GM21717 (cell line): ENCODE data around the gene ZDHHC11.
"Not testable (repeated sequence)": the region's sequence is repeated elsewhere in the genome, so short reads cannot be mapped to it uniquely, and the experiment has no call there.

Experiments used
- ATAC-seq: cut with Tn5 transposase; IDR thresholded peaks from one replicate; pipeline ENCODE4 v1.9.1; 2021; ENCODE audit warnings: mild to moderate bottlenecking, moderate library complexity; ENCODE audit not compliant: unreplicated experiment

Gene ZDHHC11

DNA sequence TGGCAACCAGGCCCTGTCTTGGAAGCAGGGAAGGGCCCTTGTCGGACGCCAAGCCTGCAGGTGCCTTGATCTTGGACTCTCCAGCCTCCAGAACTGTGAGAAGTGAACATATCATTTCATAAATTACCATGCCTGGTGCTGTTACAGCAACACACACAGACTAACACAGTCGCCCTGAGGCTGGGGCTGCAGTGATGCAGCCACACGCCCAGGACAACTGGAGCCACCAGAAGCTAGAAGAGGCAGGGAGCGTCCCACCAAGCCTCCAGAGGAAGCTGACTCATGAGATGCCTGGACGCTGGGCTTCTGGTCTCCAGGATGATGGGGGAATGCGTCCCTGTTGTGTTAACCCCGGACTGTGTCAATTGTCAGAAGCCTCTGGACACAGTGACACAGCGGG is 71.8 kb downstream of the ZDHHC11 start:
- not testable (repeated sequence) for ATAC-seq

DNA sequence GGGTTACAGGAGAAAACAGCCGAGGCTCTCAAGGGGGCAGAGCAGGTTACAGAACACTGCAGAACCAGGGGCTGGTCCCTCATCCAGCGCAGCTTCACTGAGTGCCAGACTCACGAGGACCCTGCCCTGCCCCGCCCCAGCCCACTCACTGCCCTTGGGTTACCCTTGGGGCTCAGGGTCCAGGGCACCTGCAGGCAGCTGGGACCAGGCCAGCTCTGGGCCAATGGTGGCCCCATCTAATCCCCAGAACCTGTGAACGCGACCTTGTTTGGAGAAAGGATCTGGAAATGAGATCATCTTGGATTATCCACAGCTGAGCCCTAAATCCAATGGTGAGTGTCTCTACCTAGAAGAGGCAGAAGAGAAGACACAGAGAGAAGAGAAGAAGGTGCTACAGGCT is 72.4 kb downstream of the ZDHHC11 start:
- ATAC-seq, result not testable (repeated sequence)

DNA sequence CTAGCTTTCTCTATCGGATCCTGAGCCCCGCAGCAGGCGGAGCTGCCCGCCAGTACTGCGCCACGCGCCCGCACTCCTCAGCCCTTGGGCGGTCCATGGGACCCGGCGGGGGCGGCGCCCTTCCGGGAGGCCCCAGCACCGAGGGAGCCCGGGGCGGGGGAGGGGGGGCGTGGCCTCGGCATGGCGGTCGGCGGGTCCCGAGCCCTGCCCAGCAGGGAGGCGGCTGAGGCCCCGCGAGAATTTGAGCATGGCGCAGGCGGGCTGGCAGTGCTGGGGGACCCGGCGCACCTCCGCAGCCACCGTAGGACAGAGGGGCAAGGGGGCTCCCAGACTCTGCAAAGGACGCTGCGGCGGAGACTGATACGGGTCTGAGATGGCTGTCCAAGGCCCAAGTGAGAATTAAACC is 73.0 kb downstream of the ZDHHC11 start:
- ATAC-seq, result no peak

DNA sequence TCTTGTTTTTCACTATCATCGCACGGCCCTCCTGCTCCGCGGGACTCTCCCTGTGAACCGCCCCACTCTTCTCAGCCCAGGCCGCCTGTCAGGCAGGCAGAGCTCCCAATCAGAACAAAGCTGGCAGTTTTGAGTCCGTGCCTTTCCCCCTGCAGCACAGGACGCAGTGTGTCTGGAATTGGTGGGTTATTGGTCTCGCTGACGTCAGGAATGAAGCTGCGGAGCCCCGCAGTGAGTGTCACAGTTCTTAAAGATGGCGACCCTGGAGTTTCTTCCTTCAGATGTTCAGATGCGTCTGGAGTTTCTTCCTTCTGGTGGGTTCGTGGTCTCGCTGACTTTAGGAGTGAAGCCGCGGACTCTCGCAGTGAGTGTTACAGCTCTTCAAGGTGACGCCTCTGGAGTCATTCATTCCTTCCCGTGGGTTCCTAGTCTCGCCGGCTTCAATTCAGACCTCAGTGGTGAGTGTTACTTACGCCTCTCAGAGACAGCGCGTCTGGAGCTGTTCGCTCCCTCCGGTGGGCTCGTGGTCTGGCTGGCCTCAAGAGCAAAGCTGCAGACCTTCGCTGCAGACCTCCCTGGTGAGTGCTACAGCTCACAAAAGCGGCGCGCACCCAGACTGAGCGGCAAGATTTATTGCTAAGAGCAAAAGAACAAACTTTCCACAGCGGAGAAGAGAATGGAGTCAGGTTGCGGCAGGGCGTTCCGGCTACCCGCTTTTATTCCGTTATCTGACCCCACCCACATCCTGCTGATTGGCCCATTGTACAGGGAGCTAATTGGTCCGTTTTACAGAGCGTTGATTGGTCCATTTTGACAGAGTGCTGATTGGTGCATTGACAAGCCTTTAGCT is 73.7 kb downstream of the ZDHHC11 start:
- no peak for ATAC-seq

DNA sequence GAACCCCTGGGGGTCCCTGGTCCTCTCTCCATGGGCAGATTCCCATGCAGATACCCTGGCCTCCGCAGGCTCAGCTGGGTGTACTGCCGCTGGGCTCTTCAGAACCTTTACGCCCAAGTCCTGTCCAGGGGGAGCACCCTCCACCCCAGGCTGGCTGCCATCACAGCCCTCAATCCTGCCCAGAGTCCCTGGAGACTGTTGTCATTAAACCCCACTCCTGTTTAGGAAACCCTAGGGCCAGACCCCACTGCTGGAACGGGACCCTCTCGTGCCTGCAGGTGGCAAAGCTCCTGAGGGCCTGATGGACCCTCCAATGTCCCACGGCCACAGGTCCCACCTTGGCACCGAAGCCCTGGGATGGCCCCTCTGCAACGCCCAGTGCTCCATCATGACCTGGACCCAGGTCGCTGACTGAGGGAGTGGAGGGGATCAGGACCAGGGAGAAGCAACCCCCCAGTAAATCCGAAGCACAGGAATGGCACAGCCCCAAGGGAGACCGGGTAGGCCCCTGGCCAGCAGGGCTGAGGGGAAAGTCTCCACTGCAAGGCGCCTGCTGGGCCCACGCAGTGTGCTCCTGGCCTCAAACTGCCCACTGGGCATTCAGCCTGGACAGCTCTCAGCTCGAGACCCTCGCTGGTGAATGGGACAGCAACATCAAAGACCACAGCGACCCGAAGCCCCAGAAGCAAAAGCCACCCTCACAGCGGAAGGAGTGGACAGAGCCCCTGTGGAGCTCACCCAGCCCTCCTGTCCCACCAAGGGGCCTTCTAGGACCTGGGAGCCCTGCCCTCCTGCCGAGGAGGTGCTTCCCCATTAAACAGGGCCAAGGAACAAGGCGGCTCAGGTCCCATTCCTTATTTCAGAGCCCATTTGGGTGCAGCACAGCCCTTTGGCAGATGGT is 74.6 kb downstream of the ZDHHC11 start:
- no peak for ATAC-seq

DNA sequence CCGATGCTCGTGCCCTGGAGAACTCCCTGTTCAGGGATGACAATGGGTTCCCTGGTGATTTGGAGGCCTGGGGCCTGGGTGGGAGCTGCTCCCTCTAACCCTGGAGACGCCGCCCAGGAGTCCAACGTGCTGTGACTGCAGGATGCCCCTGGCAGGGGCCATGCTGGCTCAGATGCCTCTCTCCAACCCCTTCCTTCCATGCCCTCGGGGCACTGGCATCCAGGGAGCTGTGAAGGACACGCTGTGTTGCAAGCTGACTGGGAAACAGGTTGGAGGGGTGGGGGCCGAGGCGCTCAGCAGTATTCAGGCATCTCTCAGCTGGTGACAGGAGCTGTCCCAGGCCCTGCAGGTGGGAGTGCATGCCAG is 75.2 kb downstream of the ZDHHC11 start:
- ATAC-seq, result not testable (repeated sequence)

DNA sequence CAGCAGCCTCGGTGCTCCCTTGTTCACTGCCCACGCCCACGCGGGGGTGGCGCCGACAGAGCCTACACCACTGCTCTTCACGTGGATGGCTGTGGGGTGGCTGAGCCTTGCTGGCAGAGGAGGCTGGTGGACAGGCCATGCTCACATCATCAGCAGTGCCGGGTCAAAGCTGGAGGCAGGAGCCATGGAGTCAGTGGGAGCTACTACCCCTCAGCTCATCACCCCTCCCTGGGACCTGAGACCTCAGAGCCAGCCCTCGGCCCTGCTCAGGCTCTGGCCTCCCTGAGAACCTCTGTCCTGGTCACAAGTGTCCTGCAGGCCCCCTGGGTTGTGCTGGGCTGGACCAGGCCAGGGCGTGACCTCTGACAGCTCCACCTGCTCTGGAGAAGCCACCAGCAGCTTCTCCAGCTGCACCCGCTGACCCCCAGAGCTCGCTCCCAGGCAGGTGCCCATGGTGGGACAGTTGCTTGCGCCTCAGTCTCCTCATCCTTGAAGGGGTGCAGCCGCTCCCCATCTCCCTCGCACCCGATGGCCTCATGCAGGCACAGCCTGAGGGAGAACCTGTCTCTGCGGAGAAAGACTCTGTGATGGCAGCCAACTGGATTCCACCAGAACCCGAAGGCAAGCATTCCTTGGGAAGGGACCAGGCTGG is 75.8 kb downstream of the ZDHHC11 start:
- not testable (repeated sequence) for ATAC-seq

DNA sequence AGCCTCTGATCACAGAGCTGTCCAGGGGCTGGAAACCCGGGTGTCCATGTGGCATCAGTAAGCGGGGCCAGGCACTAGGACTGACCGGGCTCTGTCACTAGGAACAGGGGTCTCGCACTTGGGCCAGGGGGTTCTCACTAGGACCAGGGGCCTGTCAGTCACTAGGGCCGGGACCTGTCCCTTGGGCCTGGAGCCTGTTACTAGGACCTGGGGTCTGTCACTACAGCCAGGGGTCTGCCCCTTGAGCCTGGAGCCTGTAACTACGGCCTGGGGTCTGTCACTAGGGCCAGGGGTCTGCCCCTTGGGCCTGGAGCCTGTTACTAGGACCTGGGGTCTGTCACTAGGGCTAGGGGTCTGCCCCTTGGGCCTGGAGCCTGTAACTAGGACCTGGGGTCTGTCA is 76.5 kb downstream of the ZDHHC11 start:
- ATAC-seq, result not testable (repeated sequence)

DNA sequence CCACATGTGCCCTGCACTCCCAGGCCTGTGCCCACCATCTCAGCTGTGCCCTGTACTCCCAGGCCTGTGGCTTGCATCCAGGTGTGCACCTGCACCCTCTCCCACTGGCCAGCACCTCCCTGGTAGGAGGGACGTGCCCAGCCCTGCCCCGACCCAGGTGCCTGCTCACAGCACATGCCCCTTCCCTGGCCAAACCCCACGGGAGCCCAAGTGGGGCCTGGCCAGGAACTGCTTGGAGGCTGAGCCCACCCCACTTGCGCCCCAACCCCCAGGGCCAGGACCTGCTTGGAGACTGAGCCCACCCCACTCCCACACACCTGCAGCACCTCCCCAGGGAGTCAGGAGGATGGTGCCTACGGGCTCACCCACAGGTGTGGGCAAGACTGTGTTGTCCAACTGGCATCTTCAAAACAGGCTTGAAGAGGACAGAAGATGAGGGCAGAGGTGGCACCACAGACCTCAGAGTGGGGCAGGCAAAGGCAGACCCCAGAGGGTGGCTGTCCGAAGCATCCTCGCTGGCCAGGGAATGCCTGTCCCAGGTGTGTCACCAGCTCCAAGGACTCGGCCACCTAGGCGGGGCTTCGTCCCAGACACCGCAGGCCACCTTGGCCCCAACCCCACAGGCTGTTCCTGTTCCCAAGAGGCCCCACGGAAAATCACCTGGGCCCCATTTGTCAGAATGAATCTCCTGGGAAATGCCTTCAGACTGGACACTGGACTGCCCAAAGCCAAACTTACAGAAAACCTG is 77.1 kb downstream of the ZDHHC11 start:
- ATAC-seq, result no peak

DNA sequence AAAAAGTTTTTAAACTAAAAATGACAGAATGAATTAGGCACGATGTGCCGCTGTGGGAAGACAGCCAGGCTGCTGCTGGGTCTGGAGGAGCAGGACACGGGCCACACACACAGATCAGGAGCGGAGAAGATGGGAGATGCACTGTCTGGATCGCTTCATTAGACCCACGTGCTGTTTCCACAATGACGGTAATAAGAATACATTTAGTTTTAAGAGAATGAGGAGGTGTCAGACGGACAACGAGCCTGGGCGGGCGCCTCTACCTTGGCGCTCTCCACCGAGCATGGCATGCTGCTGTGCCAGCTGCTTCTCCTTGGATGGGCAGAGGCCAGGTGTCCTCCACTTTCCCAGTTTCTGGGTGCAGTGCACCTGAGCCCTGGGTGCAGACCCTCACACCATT is 77.9 kb downstream of the ZDHHC11 start:
- ATAC-seq, result not testable (repeated sequence)

DNA sequence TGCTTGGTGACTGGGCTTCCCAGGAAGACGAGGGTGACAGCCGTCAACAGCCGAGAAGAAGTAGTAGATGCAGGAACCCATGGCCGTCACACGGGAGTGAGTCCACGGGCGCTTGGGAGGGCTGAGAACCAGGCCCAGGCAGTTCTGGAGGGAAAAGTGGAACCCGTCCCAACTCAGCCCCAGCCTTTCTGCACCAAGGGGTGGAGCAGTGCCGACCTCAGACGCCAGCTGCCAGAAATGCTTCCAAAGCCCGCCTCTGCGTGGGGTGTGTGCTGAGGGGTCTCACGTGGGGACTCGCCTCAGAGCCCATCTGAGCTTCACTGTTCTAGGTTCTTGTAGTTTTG is 78.3 kb downstream of the ZDHHC11 start:
- ATAC-seq, result not testable (repeated sequence)

DNA sequence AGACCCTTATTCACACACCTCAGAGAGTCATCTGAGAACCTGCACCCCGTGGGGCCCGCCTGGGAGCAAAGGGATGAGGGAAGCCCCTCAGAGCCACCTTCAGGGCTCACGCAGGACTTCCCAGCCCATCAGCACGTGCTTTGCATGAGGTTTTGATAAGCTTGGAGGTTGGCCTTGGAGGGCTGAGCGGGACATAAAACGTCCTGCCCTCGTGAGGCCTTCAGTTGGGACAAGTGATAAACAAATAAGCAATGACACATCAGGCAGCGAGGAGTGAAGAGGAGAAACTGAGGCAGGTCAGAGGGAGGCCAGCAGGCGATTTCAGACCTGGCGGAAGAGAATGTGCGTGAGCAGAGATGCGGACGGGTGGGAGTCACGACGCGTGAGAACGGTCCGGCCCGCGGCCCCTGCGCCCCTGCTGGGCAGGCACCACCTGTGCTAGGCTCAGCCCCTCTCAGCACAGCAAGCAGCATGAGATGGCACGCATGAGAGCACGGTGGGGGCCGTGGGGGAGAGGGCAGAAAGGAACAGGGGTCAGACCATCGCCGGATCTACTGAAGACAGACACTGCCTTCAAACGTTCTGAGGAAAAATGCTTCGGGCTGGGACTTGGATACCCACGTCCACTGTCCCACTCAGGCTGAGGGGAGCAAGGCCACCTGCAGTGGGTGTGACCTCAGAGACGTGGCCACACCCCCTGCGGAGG is 78.8 kb downstream of the ZDHHC11 start:
- not testable (repeated sequence) for ATAC-seq

DNA sequence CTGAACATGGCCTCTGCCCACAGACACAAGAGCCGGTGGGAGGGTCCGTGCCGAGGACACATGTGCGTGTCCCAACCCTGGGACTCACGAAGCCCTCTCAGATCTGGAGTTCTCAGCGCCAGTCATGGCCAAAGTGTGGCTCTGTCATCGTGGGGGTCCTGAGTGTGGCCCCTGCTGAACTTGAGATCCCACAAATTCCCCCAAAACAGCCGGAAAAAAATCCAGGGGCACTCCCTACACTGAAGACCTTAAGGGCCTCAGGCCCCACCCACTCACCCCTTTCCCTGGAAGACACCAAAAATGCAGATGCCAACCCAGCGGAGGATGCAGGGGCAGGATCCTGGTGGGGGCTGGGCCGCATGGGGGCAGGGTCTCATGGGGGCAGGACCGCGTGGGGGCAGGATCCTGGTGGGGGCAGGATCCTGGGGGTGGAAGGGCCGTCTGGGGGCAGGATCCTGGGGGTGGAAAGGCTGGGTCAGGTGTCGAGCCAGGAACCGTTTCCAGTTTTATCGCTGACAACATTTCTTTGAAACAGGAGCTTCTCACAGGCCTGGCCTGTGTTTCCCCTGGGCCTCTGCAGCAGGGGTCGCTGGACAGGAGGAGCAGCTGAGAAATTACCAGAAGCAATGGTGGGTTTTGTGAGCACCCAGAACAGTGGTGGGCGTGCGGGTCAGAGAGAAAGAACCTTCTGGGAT is 79.6 kb downstream of the ZDHHC11 start:
- ATAC-seq, result not testable (repeated sequence)

DNA sequence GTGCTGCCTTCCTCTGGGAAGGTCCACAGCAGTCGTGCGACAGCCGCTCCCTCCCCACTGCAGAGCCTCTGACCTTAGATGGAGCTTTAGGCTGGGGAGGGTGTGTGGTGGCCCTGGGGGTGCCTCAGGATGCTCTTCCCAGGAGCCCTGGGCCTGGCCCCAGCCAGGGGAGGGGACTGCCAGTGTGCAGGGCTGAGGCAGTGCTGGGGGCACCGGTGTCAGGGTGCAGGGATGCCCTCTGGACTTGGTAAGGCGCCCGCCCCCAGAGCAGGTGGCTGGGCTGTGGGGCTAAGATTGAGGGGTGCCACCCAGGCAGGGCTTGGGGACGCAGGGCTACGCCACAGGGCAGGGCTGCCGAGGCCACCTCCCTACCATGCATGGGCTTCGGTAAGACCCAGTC is 80.2 kb downstream of the ZDHHC11 start:
- ATAC-seq, result not testable (repeated sequence)

DNA sequence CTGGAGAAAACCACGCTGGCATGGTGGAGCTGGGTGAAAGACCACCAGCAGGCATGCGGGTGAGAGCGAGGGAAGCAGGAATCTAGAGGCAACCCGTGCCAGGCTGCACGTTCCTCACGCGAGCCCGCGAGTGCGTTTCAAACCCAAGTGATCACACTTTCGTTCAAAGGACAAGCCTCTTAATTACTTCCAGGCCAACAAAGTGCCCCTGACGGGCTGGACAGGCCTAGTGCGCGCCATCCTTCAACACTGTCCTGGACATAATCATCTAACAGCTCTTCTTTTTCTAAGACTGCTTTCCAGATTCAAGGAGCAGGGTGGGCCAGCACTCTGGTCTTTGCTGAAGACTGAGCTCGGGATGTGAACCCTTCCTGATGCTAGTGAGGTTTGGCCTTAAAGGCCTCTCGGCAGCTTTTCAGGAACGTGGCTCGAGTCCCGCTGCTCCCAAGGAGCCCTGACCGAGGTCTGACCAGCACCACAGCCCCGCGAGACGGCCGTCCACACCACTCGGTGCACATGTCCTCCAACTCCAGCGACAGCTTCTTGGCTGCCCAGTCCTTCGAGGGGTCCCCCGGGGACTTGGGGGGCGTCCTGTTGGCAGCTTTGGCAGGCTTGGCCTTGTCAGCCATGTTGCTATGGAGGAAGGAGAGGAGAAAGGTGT is 81.2 kb downstream of the ZDHHC11 start:
- not testable (repeated sequence) for ATAC-seq

DNA sequence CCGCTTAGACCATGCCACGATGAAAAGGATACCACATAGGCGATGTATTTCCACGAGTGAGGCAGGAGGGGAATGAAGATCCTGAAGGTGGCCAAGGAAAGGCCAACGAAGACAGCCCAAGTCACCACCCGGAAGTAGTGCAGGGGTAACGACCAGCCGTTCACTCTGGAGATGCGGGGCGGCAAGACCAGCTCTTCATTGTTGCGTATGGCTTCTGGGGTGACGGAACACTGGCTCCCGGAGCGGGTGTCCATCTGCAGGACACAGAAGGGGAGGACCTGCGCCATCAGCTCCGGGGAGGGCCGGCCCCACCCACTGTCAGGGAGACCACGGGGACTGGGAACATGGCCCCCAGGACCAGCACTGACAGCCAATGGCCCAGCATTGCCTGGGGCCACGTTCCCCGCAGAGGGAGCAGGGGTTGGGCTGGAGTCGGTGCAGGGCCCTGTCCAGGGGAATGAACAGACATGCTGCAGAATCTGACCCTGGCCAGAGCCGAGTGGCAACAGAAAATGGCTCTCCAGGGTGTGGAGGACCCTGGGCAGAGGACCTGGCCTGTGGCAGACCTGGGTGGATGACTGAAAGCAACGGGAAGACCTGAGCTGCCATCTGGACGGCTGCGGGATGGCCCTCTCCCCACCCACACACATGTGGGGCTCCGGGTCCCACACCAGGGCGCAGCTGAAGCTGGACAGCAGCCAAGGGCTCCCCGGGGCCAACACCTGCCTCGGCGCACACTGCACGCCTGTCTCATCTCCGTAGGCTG is 83.9 kb downstream of the ZDHHC11 start:
- no peak for ATAC-seq

DNA sequence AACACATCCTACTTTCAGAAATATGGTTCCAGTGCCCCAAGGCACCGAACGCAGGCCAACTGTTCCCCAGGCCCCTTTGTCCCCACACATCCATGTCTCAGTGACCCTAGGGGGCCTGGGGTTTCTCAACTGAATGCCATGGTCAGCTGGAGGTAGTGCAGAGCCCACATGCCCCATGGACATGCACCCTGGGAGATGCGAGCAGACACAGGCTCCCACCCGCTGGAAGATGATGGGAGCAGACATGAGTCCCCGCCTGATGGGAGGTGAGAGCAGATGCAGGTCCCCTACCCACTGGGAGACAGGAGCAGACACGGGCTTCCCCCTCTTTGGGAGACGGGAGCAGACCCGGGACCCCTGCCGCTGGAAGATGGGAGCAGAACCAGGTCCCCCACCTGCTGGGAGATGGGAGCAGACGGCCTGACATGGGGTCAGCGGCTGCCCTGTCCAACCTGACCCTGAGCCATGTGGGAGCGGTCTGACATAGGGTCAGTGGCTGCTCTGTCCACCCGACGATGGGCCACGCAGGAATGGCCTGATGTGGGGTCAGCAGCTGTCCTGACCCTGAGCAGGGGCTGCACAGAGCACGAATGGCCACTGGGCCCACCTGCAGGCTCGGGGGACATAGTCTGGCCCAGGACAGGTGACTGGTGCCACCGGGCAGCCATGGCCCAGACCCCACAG is 84.7 kb downstream of the ZDHHC11 start:
- no peak for ATAC-seq
